NCI-H446 treated with DMSO at 0.1 percent for 48 hours (cell line): ENCODE data around the gene SKP2.

Experiments
- DNase-seq: peaks from one replicate; lab custom pipeline; 2025; lab: John Stamatoyannopoulos, UW

Gene SKP2

DNA sequence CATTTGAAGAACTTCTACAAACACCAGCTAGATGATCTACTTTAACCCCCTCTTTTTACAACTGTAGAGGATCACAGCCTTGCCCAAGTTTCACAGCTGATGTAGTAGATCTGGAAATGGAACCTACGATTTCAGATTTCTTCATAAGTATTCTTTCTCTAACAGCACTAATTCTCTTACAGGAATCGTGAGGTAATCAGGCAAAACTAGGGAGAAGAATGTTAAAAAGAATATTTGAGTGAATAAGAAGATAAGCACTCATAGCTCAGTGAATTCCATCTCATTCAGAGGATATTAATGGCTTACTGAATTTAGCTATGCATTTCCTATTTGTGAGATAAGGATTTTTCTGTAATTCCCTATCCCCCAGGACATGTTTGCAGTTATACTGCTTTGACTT is 47.7 kb downstream of the SKP2 start:
- no peak for DNase-seq

DNA sequence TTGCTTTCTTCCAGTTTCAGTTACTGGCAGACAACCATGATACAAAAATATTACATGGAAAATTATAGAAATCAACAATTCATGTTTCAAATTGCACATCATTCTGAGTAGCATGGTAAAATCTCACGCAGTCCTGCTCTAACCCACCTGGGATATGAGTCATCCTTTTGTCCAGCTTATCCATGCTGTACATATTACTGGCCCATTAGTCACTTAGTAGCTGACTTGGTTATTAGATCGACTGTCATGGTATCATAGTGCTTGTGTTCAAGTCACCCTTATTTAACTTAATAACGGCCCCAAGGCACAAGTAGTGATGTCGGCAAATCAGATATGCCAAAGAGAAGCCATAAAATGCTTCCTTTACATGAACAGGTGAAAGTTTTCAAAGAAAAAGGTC is 48.6 kb downstream of the SKP2 start:
- no peak for DNase-seq

DNA sequence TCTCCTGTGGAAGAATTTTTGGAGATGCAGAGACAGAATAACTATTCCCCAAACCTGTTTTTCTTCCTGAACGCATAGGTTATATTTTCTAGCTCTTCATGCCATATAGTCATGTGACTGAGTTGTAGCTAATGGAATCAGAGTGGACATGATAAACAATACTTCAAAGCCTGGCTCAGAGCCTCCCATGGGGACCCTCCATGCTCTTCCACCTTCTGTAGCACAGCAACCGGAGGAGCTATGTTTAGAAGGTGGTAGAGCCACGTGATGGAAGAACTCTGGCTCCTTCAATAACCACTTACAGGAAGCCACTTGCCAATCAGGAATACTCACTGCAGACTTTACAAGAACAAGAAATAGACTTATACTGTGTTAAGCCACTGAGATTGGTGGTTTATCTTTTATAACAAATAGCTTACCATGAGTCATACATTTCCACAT is 50.6 kb downstream of the SKP2 start:
- DNase-seq: no peak

- DNase-seq: no peak
Measured at GRCh38 chr5:36205329-36205728, 53.4 kb downstream of the SKP2 start.

- DNase-seq: no peak
Measured at GRCh38 chr5:36206913-36207312, 55.0 kb downstream of the SKP2 start.

GRCh38 chr5:36208786-36209185 is 56.9 kb downstream of the SKP2 start:
- DNase-seq: no peak

- DNase-seq: no peak
Measured at GRCh38 chr5:36209664-36210063, 57.8 kb downstream of the SKP2 start.

DNA sequence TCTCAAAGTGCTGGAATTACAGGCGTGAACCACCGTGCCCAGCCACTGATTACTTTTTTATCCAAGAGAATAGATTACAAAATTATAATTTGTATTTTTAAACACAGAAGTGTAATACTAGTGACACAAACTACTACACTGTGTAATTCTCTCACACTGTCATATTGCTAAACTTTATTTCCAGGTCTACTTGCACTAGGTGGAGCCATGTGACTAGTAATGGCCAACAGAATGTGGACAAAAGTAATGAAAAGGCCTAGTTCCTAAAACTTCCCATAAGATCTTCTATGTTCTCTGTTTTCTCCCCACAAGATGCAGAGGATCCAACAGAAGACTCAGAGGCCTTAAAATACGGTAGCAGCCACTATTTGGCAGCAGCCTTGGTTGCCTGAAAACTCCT is 62.5 kb downstream of the SKP2 start:
- no peak for DNase-seq

DNA sequence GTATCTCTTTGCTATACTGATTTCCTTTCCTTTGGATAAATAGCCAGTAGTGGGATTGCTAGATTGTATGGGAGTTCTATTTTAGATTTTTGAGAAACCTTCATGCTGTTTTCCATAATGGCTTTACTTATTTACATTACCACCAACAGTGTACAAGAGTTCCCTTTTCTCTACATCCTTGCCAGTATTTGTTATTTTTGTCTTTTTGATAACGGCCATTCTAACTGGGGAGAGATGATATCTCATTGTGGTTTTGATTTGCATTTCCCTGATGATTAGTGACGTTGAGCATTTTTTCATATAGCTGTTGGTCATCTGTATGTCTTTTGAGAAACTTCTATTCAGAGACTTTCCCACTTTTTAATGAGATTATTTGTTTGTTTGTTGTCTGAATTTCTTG is 64.0 kb downstream of the SKP2 start:
- DNase-seq: no peak

DNA sequence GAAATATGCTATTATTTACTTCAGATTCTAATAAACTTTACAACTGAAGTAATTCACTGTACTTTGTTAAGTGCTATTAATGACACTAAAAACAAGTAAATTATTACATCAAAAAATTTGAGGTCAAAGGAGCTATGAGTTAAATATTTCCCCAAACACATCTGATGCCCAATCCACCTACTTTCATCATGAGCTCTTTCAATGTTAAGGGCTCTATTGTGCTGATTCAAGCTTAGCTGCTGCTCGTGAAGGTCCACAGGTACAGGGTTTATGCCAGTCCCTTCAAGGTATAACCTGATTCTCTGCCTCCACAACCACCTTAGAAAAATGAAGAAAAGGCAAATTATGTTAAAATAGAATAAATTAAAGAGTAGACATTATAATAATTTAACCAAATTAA is 65.7 kb downstream of the SKP2 start:
- DNase-seq: no peak

DNA sequence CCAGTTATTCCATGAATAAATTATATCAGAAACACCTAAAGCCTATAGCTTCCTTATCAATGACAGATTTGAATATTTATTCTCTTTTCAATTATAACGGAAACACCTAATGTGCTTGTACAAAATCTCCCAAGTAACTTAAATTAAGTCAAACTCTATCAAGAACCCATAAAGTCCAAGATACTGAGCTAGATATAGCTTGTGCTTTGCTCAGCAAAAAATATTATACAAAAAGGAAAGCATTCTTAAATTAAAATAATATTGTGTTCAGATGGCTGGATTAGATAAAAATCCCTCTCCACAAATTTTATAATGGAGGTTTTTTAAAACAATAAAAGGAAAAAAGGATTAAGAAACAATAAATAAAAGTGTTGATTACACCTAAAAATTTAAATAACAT is 66.1 kb downstream of the SKP2 start:
- no peak for DNase-seq

DNA sequence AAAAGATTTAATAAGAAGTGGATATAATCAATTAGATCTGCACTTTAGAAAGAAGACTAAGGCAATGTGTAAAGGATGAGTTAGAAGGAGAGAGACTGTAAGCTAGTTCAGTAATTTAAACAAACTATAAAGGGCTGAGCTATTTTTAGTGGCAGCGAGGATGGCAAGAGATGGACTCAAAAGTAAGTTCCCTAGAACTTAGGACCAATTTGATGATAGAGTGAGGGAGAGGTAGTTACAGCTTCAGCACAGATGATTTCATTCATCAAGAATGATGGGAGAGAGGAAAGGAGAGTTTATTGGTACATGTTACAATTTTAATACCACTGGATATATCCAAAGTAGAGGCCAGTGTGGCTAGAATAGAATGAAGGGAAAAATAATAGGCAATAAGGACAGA is 70.7 kb downstream of the SKP2 start:
- DNase-seq: no peak

DNA sequence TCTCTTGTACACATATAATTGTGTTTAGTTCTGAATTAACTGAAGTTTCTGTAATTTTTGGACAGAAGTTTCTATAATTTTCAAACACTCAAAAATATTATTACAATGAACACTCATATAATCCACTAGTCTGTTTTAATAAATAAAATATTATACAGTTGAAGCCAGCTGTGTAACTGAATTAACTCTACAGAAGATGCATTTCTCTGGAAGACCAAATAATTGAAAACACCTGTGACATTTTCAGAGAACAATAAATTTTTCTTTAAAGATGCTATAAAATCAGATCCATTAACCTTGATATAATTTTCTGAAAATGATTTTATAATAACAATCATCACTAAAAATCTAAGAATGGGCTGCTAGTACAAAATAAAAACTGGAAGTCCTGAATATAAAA is 75.1 kb downstream of the SKP2 start:
- no peak for DNase-seq

DNA sequence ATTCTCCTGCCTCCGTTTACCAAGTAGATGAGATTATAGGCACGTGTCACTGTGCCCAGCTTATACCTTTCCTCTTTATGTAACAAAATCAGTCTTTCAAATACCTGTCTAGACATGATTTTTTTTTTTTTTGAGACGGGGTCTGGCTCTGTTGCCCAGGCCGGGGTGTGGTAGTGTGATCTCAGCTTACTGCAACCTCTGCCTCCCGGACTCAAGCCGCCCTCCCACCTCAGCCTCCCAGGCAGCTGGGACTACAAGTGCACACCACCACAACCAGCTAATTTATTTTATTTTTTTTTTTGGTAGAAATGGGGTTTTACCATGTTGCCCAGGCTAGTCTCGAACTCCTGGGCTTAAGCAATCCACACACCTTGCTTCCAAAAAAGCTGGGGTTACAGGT is 76.6 kb downstream of the SKP2 start:
- no peak for DNase-seq

DNA sequence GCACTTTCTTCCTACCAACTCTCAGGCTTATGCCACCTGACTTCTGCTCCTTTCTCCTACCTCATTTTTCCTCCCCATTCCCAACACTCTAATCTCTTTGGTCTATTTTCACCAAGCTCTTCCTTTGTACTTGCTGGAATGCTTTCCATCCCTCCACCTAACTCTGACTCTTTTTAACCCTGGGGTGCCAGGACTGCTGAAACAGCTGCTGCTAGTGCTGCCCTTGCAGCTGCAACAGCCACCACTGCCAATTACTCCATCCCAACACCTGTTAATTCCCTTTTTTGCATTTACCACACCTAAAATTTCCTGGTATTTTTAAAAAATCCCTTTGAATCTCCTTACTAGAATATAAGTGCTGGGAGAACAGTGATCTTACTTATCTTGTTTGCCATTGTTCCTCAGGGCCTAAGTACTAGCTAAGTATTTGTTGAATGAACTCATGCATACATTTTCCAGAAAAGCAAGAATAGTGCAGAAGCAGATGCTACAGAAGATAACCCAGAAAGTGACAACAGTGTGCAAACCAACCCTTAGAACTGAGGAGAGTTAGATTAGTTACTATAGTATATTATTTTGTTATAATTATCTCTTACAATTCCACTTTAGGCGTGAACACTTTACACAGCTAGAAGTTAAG is 78.4 kb downstream of the SKP2 start:
- no peak for DNase-seq

DNA sequence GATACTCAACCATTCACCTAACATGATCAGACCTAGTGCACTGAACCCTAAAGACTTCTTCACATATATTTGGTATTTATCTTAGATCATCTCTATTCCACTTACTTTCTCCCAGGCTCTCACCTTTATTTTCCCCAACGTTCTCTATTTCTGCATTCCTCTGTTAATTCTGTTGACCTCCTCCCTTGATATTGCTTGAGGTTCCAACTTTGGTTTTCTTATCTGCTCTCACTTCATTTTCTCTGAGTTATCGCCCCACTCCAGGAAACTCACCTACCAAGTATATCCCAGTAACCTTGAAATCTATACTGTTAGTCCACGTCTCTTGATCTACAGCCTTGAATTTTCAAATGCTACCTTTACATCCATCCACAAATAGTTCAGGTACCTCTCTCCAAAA is 80.6 kb downstream of the SKP2 start:
- DNase-seq: no peak
